ENCODE data around the gene PDS5B. TPM values are rescaled to one million over a fixed set of nuclear protein-coding genes. Genes with fewer than 3 reads are reported as not detected.

Gene PDS5B
- total RNA-seq, 4 donors from 2014 or later, result 10.0 to 91.3 (median 32.1) TPM

DNA sequence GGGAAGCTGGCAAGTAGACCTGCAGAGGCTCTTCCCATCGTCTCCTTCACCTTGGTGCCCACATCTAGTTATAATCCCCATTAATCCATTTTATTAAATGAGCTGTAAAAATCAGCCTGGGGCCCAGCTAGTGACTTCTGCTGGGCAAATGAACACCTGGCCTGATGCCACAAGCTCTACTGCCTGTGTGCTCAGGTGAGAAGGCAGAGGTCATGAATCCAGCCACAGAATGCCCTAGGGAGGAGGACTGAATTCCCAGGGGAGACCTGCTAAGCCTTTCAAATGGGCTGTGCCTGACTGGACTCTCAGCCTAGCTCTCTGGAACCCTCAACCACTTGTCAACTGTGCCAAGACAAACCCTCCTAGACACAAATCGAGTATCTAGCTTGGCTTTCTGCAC lies 74.0 kb downstream of the PDS5B start:
- no peaks in the 10 kb centered on the region for H3K27me3 ChIP-seq
- in situ Hi-C loops (cut with MboI; ENCODE audit: low pct_ligation_motif_present in 1 of 4, low pct_unique_long_range_greater_than_20kb in 1 of 4, low sequenced_read_pairs in 3 of 4) (no loop called here), intact Hi-C loops (cut with DNase I; ENCODE audit: low total_unique reads) (no loop called here)
- WGBS, 2 donors (ENCODE audit: low coverage in 1 of 2), result 76 to 100% methylated on average over 1 to 2 of the region's 2 CpGs
- no peak overlapping the region for H3K27ac ChIP-seq
- H3K36me3 ChIP-seq, result no peaks in the 10 kb centered on the region
- no peak overlapping the region for H3K4me3 ChIP-seq
- peaks cover 0 to 10% of the 10 kb centered on the region in 2 donors for H3K9me3 ChIP-seq
- H3K4me1 ChIP-seq, result no peaks in the 10 kb centered on the region
- TF ChIP-seq CTCF (IDR thresholded peaks at IDR 0.05) (no peak), POLR2A (IDR thresholded peaks at IDR 0.05) (no peak)
- no peak for DNase-seq

GRCh38 chr13:32661685-32662084 lies 75.4 kb downstream of the PDS5B start:
- H3K27ac ChIP-seq, result no peak overlapping the region
- no peak overlapping the region for H3K4me3 ChIP-seq
- intact Hi-C loops (cut with DNase I; ENCODE audit: low total_unique reads), result no loop called here
- H3K4me1 ChIP-seq, result peaks cover 0 to 4% (median 1%) of the 10 kb centered on the region in 4 donors
- in situ Hi-C loops (cut with MboI; ENCODE audit: low pct_ligation_motif_present in 1 of 4, low pct_unique_long_range_greater_than_20kb in 1 of 4, low sequenced_read_pairs in 3 of 4), result no loop called here
- no peak for DNase-seq
- no peaks in the 10 kb centered on the region for H3K27me3 ChIP-seq
- peaks cover 0 to 7% of the 10 kb centered on the region in 2 donors for H3K9me3 ChIP-seq
- TF ChIP-seq POLR2AphosphoS5 (IDR thresholded peaks at IDR 0.05), result no peak
- H3K36me3 ChIP-seq, result no peaks in the 10 kb centered on the region

GRCh38 chr13:32663660-32664059 lies 77.4 kb downstream of the PDS5B start:
- H3K36me3 ChIP-seq, result no peaks in the 10 kb centered on the region
- H3K27ac ChIP-seq, result no peak overlapping the region
- no peak overlapping the region for H3K4me3 ChIP-seq
- in situ Hi-C loops (cut with MboI; ENCODE audit: low pct_ligation_motif_present in 1 of 4, low pct_unique_long_range_greater_than_20kb in 1 of 4, low sequenced_read_pairs in 3 of 4) (no loop called here), intact Hi-C loops (cut with DNase I; ENCODE audit: low total_unique reads) (no loop called here)
- TF ChIP-seq POLR2A (IDR thresholded peaks at IDR 0.05) (no peak), POLR2AphosphoS5 (IDR thresholded peaks at IDR 0.05) (no peak), EP300 (IDR thresholded peaks at IDR 0.05; ENCODE audit: low read depth) (no peak), CTCF (IDR thresholded peaks at IDR 0.05) (no peak)
- no peaks in the 10 kb centered on the region for H3K9me3 ChIP-seq
- no peaks in the 10 kb centered on the region for H3K27me3 ChIP-seq
- no peak for DNase-seq
- H3K4me1 ChIP-seq, result peaks cover 0 to 6% (median 2%) of the 10 kb centered on the region in 4 donors

GRCh38 chr13:32666990-32667571 lies 80.8 kb downstream of the PDS5B start:
- Histone ChIP-seq H3K4me1 (peaks cover 0 to 6% (median 2%) of the 10 kb centered on the region in 4 donors), H3K9me3 (no peaks in the 10 kb centered on the region), H3K27ac (peak overlapping the region in 2 of 4 donors; percentile 30 to 36), H3K36me3 (no peaks in the 10 kb centered on the region), H3K27me3 (no peaks in the 10 kb centered on the region), H3K4me3 (no peak overlapping the region)
- intact Hi-C loops (cut with DNase I; ENCODE audit: low total_unique reads), result no loop called here
- WGBS, 2 donors (ENCODE audit: low coverage in 1 of 2), result 55 to 60% methylated on average over 4 of the region's 4 CpGs
- in situ Hi-C loops (cut with MboI; ENCODE audit: low pct_ligation_motif_present in 1 of 4, low pct_unique_long_range_greater_than_20kb in 1 of 4, low sequenced_read_pairs in 3 of 4), result no loop called here
- no peak for TF ChIP-seq EP300 (IDR thresholded peaks at IDR 0.05; ENCODE audit: low read depth)
- DNase-seq, result no peak

DNA sequence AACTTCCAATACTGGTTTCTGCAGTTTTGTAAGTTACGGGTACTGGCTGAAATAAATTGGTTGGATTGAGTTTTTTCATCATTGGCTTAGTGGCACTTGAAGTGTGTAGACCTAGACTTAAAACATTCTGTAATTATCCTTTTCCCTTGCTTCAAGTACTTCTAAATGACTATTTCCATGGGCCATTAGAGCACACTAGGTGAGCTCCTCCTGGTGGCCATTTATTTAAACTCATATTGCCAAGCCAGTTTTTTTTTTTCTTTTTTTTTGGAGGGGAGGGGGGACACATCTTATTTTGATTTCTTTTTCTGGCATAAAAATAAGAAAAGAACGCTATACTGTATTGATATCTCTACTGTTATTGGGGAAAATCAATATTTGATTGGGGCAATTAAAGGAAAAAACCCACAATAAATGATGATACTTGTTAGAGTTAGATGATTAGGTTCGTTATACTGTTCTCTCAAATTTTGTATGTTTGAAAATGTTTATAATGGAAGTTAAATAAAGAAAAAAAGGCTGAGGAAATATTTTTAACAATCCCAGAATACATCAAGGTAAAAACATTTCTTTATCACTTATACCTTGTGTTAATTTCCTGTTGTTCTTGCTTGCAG lies 82.9 kb downstream of the PDS5B start:
- no peak for DNase-seq
- peak; percentile 57 to 67 (median 62) for TF ChIP-seq CTCF (IDR thresholded peaks at IDR 0.05)
- TF ChIP-seq POLR2AphosphoS5 (IDR thresholded peaks at IDR 0.05), result no peak
- 81 to 84% methylated on average over 3 of the region's 3 CpGs for WGBS, 2 donors (ENCODE audit: low coverage in 1 of 2)
- peaks cover 0 to 6% (median 2%) of the 10 kb centered on the region in 4 donors for H3K4me1 ChIP-seq
- no peak overlapping the region for H3K27ac ChIP-seq
- intact Hi-C loops (cut with DNase I; ENCODE audit: low total_unique reads), result no loop called here
- H3K4me3 ChIP-seq, result no peak overlapping the region
- H3K36me3 ChIP-seq, result no peaks in the 10 kb centered on the region
- in situ Hi-C loops (cut with MboI; ENCODE audit: low pct_ligation_motif_present in 1 of 4, low pct_unique_long_range_greater_than_20kb in 1 of 4, low sequenced_read_pairs in 3 of 4), result no loop called here
- no peaks in the 10 kb centered on the region for H3K27me3 ChIP-seq
- no peaks in the 10 kb centered on the region for H3K9me3 ChIP-seq
